Muscle of leg (tissue), 11 donors: ENCODE results near the gene NAV3. TPM values are rescaled to one million over a fixed set of nuclear protein-coding genes. Genes with fewer than 3 reads are reported as not detected.

Experiments
- DNase-seq: peaks from one replicate; pipeline ENCODE4 v3.0.0; 2013
- H3K27ac ChIP-seq: one replicate; pipeline ENCODE4 v1.5.1; 2013; ENCODE audit warnings: mild to moderate bottlenecking, low read length, control low read depth
- H3K27me3 ChIP-seq: one replicate; pipeline ENCODE4 v1.6.1; 2013; ENCODE audit warnings: low read length; ENCODE audit not compliant: control insufficient read depth, insufficient read depth
- H3K36me3 ChIP-seq: one replicate; pipeline ENCODE4 v1.6.1; 2013; ENCODE audit warnings: low read length; ENCODE audit not compliant: control insufficient read depth, insufficient read depth
- H3K4me1 ChIP-seq: one replicate; pipeline ENCODE4 v1.6.1; 2013; ENCODE audit warnings: low read length; ENCODE audit not compliant: control insufficient read depth, insufficient read depth
- H3K4me3 ChIP-seq: one replicate; pipeline ENCODE4 v1.5.1; 2013; ENCODE audit warnings: low read length, control low read depth
- H3K9me3 ChIP-seq: replicated peaks from 2 replicates; pipeline ENCODE4 v1.6.1; 2013; ENCODE audit warnings: low read depth, low read length; ENCODE audit not compliant: control insufficient read depth
- WGBS: methylation state at CpG from one replicate; pipeline ENCODE4 v1.1.5; 2013; ENCODE audit warnings: missing lambda C conversion rate; ENCODE audit not compliant: insufficient coverage; 5-methylcytosine and 5-hydroxymethylcytosine counted together
- polyA plus RNA-seq, 8 donors: library from polyadenylated mRNA; unstranded; fragments of 120-200 nt; gene quantifications; one replicate each; pipeline versions ENCODE4 v1.2.1 to v1.2.3, GENCODE V29; 2013; ENCODE audit warnings: inconsistent platforms in 1 of 8, low replicate concordance in 1 of 8; ENCODE audit not compliant: insufficient read length in 8 of 8, insufficient read depth in 1 of 8
- total RNA-seq: library from RNA; stranded (reverse); fragments of 120-200 nt; gene quantifications from one replicate; pipeline ENCODE4 v1.2.4, GENCODE V29; 2013

Gene NAV3
- total and polyA plus RNA-seq, 9 donors, result 10.8 to 34.6 (median 21.7) TPM

GRCh38 chr12:77973579-77973978 is 142.9 kb downstream of the NAV3 start:
- Histone ChIP-seq H3K27me3 (no peaks in the 10 kb centered on the region), H3K27ac (no peak overlapping the region), H3K36me3 (peaks cover 2% of the 10 kb centered on the region), H3K4me3 (no peak overlapping the region), H3K9me3 (no peaks in the 10 kb centered on the region), H3K4me1 (no peaks in the 10 kb centered on the region)
- no CpG with 5 or more reads among the region's 1 CpG for WGBS
- peak; percentile 42 for DNase-seq

- Histone ChIP-seq H3K27me3 (no peaks in the 10 kb centered on the region), H3K27ac (no peak overlapping the region), H3K4me3 (no peak overlapping the region), H3K36me3 (peaks cover 2% of the 10 kb centered on the region), H3K4me1 (no peaks in the 10 kb centered on the region), H3K9me3 (no peaks in the 10 kb centered on the region)
- WGBS, result no CpG with 5 or more reads among the region's 2 CpGs
- no peak for DNase-seq
These were observed 144.0 kb downstream of the NAV3 start for GRCh38 chr12:77974645-77975044.

GRCh38 chr12:77979597-77980250 is 149.0 kb downstream of the NAV3 start:
- H3K27me3 ChIP-seq, result no peaks in the 10 kb centered on the region
- H3K4me1 ChIP-seq, result no peaks in the 10 kb centered on the region
- H3K36me3 ChIP-seq, result no peaks in the 10 kb centered on the region
- H3K4me3 ChIP-seq, result no peak overlapping the region
- WGBS, result 100% methylated on average over 2 of the region's 5 CpGs
- H3K9me3 ChIP-seq, result no peaks in the 10 kb centered on the region
- no peak for DNase-seq
- H3K27ac ChIP-seq, result no peak overlapping the region

GRCh38 chr12:77980782-77981181 is 150.1 kb downstream of the NAV3 start:
- H3K27me3 ChIP-seq, result no peaks in the 10 kb centered on the region
- H3K4me3 ChIP-seq, result no peak overlapping the region
- no peak for DNase-seq
- H3K9me3 ChIP-seq, result no peaks in the 10 kb centered on the region
- H3K4me1 ChIP-seq, result no peaks in the 10 kb centered on the region
- H3K27ac ChIP-seq, result no peak overlapping the region
- WGBS, result no CpG with 5 or more reads among the region's 2 CpGs
- H3K36me3 ChIP-seq, result no peaks in the 10 kb centered on the region

- Histone ChIP-seq H3K36me3 (no peaks in the 10 kb centered on the region), H3K4me1 (no peaks in the 10 kb centered on the region), H3K27me3 (no peaks in the 10 kb centered on the region), H3K27ac (no peak overlapping the region), H3K4me3 (no peak overlapping the region), H3K9me3 (no peaks in the 10 kb centered on the region)
- no peak for DNase-seq
These were observed 153.2 kb downstream of the NAV3 start for GRCh38 chr12:77983859-77984258.

GRCh38 chr12:77992760-77993159 is 162.1 kb downstream of the NAV3 start:
- H3K4me1 ChIP-seq, result no peaks in the 10 kb centered on the region
- H3K36me3 ChIP-seq, result no peaks in the 10 kb centered on the region
- peaks cover 2% of the 10 kb centered on the region for H3K9me3 ChIP-seq
- no CpG with 5 or more reads among the region's 1 CpG for WGBS
- DNase-seq, result no peak
- H3K27me3 ChIP-seq, result no peaks in the 10 kb centered on the region
- H3K4me3 ChIP-seq, result no peak overlapping the region
- H3K27ac ChIP-seq, result no peak overlapping the region

- no peak for DNase-seq
- 71% methylated on average over 1 of the region's 4 CpGs for WGBS
- Histone ChIP-seq H3K9me3 (peaks cover 2% of the 10 kb centered on the region), H3K36me3 (no peaks in the 10 kb centered on the region), H3K27me3 (no peaks in the 10 kb centered on the region), H3K4me1 (no peaks in the 10 kb centered on the region), H3K27ac (no peak overlapping the region), H3K4me3 (no peak overlapping the region)
These were observed 163.0 kb downstream of the NAV3 start for GRCh38 chr12:77993658-77994057.

- DNase-seq, result no peak
- no CpG with 5 or more reads among the region's 2 CpGs for WGBS
- Histone ChIP-seq H3K36me3 (no peaks in the 10 kb centered on the region), H3K4me1 (no peaks in the 10 kb centered on the region), H3K4me3 (no peak overlapping the region), H3K9me3 (no peaks in the 10 kb centered on the region), H3K27me3 (no peaks in the 10 kb centered on the region), H3K27ac (no peak overlapping the region)
These were observed 164.9 kb downstream of the NAV3 start for GRCh38 chr12:77995436-77996167.

GRCh38 chr12:77996670-77997069 is 166.0 kb downstream of the NAV3 start:
- WGBS, result no CpG with 5 or more reads among the region's 4 CpGs
- Histone ChIP-seq H3K4me3 (no peak overlapping the region), H3K36me3 (no peaks in the 10 kb centered on the region)

GRCh38 chr12:77998236-77998786 is 167.6 kb downstream of the NAV3 start:
- no peak for DNase-seq
- Histone ChIP-seq H3K4me1 (no peaks in the 10 kb centered on the region), H3K9me3 (no peaks in the 10 kb centered on the region), H3K27me3 (no peaks in the 10 kb centered on the region), H3K4me3 (no peak overlapping the region), H3K36me3 (no peaks in the 10 kb centered on the region), H3K27ac (no peak overlapping the region)
- WGBS, result no CpG with 5 or more reads among the region's 2 CpGs

More at GRCh38 chr12:77996670-77997069, 166.0 kb downstream of the NAV3 start:
- Histone ChIP-seq H3K4me1 (no peaks in the 10 kb centered on the region), H3K9me3 (no peaks in the 10 kb centered on the region), H3K27me3 (no peaks in the 10 kb centered on the region), H3K27ac (no peak overlapping the region)
- no peak for DNase-seq
